GM19397 (cell line): Measurements from ENCODE around the gene PLIN4.
"Not testable (repeated sequence)": the region's sequence is repeated elsewhere in the genome, so short reads cannot be mapped to it uniquely, and the experiment has no call there.

Source experiments
- ATAC-seq: cut with Tn5 transposase; IDR thresholded peaks from one replicate; pipeline ENCODE4 v1.9.1; 2021; ENCODE audit warnings: mild to moderate bottlenecking, moderate library complexity; ENCODE audit not compliant: unreplicated experiment

Gene PLIN4

DNA sequence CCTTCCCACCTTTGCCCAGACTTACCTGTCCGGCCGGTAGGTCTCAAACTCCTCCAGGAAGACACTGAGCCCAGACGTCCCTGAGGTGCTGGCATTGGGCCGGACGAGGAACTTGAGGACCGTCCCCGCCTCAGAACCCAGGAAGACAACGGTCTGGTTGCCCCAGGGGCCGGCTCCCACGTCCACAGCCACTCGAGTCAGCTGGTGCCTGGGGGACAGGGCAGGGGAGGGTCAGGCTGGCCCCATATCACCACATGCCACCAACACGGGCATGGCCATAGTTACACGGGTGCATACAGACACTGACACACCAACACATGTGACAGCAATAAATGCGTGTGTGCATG is 29.9 kb upstream of the PLIN4 start:
- no peak for ATAC-seq

DNA sequence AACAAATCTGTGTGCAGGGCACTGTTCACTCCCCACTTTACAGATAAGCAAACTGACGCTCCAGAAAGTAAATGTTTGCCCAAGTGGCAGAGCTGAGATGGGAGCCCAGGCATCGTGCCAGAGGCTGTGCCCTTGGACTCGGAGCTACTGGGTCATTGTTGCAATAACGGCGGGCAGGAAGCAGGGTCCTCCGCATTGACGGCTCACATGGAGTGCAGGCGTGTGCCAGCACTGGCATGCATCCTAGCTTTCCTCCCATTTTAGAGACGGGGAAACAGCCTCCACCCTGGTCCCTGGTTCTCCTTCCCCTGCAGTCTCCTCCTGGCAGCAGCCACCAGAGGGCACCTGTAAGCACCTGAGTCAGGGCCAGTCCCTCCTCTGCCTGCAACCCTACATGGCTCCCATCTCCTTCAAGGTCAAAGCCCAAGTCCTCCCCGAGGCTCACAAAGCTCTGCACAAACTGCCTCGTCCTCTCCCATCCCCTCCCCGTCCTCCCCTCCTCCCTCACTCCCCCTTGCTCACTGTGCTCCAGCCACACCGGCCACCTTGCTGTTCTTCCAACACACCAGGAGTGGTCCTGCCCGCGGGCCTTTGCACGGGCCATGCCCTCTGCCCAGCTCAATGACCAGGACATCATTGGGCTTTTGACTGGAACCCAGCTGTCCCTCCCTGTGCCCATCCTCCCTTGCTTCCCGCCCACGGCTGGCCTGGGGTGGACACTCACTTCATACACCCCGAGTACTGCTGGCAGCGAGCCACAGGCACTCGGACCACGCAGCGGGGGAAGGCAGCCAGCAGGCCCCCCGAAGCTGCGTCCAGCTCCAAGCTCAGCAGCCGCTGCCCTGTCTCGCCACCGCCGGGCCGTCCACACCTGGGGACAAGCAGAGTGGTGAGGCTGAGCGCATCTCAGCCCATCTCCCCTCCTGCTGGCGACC is 29.3 kb upstream of the PLIN4 start:
- no peak for ATAC-seq

DNA sequence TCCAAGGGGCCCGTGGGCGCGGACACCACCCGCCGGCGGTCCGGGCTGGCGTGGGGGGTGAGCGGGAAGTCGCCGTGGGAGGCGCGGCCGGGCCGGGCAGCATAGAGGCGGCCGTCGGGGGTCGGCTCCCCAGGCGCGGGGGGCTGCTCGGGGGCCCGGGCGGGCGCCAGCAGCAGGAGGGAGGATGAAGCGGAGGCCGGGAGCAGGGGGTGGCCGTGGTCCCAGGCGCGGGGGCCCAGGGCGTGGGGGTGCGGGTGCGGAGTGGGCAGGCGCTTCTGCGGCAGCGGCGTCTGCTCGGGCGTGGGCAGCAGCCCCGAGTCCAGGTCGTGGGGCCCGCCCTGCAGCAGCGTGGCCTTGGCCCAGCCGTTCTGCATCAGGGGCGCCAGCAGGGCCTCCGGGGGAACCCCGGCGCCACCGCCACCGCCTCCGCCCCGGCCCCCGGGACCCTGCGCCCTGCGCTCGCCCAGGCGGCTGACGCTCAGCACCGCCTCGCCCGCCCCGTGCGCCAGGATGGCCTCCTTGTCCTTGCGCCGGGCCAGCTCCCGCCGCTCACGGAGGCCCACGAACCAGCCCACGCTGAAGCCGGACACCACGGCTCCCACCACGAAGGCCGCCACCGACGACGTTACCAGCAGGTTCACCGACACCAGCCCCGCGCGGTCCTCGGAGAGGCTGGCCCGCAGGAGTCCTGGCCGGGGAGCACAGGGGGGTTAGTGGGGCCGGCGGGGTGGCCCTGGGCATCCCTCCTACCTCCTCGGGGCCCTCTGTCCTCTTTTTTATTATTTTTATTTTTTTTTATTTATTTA is 25.8 kb upstream of the PLIN4 start:
- no peak for ATAC-seq

DNA sequence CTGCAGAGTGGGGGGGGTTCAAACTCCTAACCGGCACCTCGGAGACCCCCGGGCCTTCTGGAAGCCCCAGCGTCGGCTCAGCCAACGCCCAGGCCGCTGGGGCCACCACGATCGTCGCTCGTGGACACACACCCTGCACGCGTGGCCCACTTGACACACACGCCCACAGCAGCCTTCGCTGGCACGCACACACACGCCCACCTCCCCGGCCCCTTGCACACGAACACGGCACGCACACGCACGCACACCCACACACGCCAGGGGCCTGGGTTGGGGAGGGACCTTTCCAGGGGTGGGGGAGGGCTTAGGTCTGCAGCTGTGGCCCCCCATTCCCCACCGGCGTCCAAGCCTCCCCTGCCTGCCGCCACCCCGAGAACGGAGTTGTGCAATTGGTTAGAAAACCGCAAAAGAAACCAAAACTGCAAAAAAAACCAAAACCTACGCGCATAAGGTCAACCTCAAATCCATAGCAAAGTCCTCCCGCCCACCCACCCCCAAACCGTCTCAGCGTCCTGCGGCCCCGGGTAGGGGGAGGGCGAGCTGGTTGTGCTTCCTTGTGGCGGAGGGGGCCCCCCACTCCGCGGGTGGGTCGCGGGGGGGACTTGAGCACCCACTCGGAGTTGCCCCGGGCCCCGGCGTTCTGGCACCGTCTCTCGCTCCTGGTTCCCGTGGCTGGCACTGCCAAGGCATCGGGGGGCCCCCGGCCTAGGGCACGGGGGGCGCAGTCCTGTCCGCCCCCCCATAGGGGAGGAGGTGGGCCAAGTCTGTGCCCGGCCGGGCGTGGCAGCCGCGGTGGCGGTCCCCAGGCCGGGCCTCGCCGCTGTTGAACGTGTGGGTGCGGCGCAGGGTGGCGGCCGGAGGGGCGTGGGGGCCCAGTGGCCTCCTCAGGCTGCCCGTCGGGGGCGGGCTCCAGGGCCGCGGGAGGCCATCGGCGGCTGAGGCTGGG is 24.9 kb upstream of the PLIN4 start:
- no peak for ATAC-seq

DNA sequence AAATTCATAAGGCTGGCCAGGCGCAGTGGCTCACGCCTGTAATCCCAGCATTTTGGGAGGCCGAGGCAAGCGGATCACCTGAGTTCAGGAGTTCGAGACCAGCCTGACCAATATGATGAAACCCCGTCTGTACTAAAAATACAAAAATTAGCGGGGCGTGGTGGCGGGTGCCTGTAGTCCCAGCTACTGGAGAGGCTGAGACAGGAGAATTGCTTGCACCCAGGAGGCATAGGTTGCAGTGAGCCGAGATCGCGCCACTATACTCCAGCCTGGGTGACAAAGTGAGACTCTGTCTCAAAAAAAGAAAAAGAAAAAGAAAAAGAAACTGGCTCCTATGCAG is 23.5 kb upstream of the PLIN4 start:
- not testable (repeated sequence) for ATAC-seq

DNA sequence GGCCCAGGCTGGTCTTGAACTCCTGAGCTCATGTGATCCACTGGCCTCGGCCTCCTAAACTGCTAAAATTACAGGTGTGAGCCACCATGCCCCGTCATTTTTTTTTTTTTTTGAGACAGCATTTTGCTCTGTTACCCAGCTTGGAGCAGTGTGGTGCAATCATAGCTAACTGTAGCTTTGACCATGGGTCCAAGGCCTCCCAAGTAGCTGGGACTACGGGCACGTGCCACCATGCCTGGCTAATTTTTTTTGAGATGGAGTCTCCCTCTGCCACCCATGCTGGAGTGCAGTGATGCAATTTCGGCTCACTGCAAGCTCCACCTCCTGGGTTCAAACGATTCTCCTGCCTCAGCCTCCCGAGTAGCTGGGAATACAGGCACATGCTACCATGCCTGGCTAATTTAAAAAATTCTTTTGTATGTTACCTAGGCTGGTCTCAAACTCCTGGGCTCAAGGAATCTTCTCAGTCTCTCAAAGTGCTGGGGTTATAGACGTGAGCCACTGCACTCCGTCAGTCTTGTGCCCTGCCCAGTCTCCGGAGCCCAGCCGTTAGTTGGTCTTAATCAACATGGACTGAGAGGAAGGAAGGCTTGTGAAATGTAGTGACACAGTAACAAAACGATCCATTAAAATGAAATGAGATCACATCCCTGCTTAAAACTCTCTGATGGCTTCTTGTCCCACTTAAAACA is 23.0 kb upstream of the PLIN4 start:
- no peak for ATAC-seq

DNA sequence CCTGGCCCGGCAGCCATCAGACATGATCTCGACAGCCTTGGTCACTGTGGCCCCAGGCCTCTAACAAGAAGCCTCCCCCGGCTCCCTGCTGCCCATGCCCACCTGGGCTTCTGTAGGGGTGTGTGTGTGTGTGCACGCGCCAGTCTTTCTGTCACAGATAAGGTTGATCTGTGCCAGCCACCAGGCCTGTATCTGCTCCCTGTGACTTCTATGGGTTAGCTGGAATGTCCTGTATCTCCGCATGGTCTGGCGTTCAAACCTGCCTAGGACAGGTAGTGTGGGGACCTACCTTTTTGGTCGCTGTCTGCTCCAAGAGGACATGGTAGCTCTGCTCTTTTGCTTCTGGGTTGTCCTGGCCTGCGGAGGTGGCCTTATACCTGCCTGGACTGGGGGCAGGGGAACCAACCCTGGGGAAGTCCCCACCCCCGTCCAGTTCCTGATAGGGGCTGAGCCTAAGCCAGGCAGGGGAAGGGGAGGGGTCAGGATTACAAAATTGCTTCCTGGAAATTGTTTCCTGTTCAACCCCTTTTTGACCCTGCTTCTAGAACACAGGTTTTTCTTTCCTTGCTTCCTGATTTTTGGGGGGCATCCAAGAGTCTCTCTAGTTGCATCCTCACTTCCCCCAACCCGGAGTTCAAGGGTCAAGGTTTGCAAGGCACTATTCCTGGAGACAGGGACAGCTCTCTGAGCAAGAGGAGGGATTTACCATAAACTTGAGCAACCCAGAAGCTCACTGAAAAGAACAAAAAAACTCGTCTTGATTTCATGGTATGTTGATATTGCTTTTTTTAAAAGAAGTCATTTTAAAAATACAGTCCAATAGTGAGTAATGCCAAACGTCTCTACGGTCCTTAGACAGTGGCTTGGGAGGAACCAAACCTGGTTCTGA is 21.7 kb upstream of the PLIN4 start, which contains the start of gene LRG1:
Gene LRG1, minus strand, starts transcription at position 344 of the 889 bp plus-strand sequence. Its CDS starts 23 bp downstream, at position 321.
- ATAC-seq: no peak

DNA sequence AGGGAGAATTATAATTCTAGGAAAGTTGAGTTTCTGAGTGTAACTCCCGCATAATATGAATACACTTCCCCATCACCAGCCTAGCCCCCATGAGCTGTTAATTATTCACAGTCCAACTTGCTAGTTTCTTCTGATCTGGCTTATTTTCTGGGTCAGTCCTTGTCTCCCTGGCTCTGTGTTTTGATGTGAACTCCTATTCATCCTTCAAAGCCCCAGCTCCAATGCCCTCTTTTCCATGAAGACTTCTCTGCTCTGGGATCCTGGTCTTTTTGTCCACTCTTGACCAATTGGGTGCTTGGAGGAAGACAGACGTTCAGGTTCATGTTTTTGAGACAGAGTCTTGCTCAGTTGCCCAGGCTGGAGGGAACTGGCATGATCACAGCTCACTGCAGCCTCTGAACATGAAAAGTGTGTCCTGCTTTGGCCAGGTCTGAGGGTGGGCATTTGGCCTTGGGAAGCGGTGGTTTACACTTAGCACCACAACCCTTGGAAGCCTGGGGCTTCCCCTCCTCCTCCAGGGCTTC is 20.9 kb upstream of the PLIN4 start:
- no peak for ATAC-seq

DNA sequence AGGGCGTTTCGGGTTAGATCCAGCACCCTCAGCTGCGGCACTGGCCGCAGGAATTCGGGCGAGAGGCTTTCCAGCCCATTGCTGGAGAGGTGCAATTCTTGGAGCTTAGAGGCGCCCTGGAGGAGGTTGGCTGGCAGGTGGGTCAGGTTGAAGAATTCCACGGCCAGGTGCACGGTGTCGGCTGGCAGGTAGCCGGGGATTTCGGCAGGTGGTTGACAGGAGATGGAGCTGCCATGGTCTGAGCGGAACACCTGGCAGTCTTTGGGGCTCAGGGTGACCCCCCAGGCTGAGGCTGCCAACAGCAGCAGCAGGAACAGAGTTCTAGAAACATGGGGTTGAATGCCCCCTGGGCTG is 20.3 kb upstream of the PLIN4 start:
- no peak for ATAC-seq

DNA sequence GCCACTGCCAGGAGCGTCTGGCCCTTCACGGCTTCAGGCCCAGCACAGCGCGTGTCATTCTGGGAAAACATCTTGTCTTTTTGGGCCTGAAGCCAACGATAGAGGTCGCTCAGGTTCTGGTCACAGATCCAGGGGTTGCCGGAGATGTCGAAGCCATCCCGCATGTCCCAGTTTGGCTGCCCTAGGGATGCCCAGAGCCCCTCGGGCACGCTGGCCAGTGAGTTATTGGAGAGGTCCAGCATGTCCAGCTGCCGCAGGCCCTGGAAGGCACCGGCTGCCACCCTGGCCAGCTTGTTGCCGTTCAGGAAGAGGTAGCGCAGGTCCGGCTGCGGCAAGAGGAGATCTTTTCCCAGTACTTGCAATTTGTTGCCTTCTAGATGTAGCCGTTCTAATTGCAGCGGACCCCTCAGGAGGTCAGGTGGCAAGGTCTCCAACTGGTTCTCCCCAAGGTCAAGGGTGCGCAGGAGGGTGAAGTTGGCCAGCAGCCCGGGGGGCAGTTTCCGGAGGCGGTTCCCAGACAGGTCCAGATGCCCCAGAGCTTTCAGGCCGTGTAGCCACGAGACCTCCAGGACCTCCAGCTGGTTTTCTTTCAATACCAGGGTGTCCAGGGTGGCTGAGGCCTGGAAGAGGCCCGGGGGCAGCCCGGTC is 19.8 kb upstream of the PLIN4 start:
- no peak for ATAC-seq

DNA sequence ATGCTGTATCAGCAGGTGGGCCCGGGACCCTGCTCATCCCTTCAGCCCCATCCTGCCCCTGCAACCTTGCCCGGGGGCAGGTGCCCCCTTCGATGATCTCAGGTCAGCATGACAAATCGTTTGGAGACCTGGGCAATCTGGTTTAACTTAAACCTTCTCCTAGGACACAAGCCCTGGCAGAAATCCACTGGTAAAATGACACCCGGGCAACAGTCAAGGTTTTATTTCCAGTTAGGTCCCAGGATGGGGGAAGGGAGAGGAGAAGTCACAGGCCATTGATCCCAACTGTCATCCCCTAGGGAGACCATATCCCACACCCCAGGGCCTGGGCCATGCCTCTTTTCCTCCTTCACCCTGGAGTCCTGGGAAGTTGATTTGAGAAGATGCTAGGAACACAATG is 18.5 kb upstream of the PLIN4 start:
- no peak for ATAC-seq

DNA sequence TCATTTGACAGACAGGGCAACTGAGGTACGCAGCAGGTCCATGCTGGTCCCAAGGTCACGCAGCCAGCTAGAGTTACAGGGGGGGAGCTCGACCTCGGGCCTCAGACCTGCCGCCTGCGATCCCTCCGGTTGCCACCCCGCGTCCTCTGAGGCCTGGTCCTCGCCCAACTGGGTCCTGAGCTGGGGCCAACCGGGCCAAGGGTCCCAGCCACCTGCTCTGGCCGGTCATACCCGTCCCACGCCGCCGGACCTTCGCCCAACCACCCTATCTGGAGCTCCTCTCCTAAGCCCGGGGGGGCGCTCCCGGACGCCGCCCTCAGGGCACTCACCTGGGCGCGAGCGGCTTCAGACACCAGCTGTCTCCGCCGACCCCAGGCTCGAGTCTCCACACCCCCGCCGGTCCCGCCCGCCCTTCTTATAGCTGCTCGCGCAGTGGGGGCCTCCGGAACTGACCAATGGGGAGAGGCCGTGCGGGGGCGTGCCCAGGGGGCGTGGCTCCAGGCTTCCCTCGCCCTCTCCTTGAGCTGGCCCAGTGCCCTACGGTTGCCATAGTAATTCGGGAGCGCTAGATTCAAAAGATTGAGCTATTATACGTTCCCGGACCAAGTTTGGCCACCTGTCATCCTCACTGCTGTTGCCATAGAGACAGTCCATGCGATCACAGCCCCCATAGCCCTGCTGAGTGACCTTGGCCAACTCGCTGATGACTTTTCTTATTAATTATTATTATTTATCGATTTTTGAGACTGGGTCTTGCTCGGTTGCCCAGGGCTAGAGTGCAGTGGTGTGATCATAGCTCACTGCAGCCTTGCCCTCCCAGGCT is 16.8 kb upstream of the PLIN4 start, which contains the start of gene PLIN5:
Gene PLIN5, minus strand, starts transcription at position 389 of the 823 bp plus-strand sequence. CDS start 1,150 bp downstream, outside the sequence.
- no peak for ATAC-seq

DNA sequence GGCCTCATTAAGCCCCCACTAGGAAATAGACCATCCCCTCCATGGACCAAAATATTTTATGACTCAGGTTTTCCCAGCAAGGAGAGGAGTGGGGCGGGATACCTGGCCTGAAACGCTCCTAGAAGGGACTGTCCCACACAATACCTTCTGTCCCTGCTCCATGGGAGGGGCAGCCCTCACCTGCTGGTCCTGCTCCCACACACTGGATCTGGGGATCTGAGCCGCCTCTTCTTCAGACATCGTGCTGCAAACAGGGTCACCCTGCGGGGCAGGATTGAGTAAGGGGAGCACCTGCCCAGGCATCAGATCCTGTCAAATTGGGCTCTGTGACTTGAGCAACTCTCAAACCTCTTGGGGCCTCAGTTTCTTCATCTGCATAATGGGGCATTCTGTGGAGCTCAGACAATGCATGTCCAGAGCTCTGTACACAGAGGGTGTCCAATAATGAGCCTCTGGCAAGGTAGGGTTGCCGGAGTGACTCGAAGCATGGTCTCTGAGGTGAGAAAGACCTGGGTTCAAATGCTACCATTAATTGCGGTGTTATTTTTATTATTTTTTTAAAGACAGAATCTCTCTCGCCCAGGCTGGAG is 15.6 kb upstream of the PLIN4 start:
- no peak for ATAC-seq

DNA sequence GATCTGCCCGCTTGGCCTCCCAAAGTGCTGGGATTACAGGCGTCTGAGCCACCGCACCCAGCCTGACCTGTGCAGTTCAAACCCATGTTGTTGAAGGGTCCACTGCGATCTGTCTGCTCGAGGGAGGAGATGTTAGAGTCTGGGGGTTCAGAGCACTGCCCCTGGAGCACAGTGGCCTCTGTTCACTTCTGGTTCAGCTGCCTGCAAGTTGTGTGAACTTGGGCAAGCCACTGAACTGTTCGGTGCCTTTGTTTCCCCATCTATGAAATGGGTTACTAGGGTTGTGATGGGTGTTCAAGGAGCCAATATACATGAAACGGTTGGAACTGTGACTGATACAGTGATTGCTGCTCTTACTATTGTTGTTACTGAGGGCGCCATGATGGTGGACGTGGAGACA is 15.0 kb upstream of the PLIN4 start:
- no peak for ATAC-seq

DNA sequence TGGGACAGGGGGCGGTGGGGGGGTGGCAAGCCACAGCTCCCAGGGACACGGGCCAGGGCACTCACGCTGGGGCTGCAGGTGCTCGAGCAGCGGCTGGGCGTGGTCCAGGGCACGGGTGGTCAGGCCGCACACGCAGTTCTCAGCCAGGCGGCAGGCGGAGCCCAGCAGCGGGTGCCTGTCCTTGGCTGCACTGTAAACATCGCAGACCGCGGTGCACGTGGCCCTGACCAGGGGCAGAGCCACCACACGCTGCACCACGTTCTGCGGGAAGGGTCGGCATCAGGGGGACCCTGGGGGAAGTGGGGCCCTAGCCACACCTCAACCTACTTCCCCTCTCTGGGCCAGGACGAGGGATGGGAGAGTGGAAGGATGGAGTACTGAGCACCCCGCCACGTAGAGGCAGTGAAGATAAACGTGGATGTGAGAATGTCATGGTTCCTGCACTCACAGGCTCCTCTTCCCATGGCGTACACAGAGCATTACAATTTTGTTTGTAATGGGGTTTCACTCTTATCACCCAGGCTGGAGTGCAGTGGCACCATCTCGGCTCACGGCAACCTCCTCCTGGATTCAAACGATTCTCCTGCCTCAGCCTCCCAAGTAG is 13.4 kb upstream of the PLIN4 start:
- no peak for ATAC-seq

DNA sequence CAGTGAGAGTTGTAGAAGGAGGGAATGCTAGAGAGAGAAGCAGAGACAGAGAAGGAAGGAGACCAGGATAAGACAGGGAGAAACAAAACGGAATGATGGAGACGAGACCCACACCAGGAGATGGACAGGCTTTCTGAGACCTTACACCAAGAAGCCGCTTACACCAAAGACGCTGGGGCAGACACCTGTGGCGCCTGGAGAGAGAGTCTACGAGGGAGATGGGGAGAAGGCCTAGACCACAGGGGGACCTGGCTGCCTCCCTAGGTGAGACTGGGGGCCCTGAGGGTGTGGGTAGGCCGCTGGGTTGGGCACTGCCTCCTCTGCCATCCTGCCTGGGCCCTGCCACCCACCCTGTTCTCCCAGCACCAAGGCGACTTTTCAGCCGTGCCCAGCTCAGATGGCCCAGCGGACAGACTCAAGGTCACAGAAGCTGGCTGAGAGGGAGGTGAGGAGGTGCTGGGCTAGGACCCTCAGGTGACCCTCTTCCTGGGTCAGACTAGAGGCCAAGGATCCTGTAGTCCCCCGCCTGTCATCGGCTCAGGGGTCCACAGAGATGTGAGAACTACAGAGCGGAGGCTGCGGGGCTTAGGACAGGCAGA is 11.7 kb upstream of the PLIN4 start:
- ATAC-seq: no peak

DNA sequence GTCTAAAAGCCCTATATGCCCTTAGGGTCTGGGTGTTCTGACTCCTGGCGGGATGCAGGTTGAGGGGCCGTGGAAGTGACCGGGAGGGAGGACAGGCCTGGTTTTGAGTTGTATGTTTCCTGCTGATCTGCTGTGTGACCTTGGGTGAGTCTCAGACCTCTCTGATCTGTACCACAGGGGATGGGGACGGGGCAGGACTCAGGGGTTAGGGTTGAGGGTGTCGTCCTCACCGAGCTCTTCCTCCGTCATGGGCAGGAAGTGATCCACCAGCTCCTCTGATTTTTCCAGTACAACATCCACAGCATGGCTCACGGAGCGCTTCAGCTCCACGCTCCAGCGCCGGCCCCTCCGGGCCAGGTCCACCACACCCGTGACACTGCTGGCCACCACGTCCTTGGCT is 10.6 kb upstream of the PLIN4 start:
- no peak for ATAC-seq
